Tongue (tissue), 3 donors: ENCODE results near the gene ARHGEF40. TPM values are rescaled to one million over a fixed set of nuclear protein-coding genes. Genes with fewer than 3 reads are reported as not detected.
A peak's percentile ranks its signal among the peaks of the same experiment; 100 is the strongest.

ENCODE experiments used
- DNase-seq: peaks from one replicate; pipeline ENCODE4 v3.0.0-alpha.2; 2015
- small RNA-seq: library from RNA; depleted of rRNA; stranded (forward); fragments of <200 nt; gene quantifications from one replicate; pipeline ENCODE3, GENCODE V24; 2014; ENCODE audit warnings: low replicate concordance
- total RNA-seq: library from RNA; depleted of rRNA; stranded (reverse); fragments of >200 nt; gene quantifications from one replicate; pipeline ENCODE4 v1.2.3, GENCODE V29; 2014

Gene ARHGEF40
- total RNA-seq, 1 donor from 2014 or later: 79.2 TPM

DNA sequence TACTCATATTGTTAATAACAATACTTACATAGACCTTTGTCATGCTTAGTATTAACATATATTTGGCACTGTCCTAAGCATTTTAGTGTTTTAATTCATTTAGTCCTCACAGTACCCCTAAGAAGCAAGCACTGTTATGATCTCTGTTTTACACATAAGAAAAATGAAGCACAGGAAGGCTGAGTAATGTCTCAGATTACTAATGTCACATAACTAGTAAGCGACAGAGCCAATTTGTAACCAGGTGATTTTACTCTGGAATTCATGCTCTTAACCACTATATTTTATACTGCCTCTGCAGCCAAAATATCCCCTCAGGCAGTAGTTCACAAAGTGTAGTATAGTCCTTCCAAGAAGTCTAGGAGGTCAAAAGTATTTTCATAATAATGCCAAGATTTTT lies 51.0 kb downstream of the ARHGEF40 start:
- DNase-seq: no peak

DNA sequence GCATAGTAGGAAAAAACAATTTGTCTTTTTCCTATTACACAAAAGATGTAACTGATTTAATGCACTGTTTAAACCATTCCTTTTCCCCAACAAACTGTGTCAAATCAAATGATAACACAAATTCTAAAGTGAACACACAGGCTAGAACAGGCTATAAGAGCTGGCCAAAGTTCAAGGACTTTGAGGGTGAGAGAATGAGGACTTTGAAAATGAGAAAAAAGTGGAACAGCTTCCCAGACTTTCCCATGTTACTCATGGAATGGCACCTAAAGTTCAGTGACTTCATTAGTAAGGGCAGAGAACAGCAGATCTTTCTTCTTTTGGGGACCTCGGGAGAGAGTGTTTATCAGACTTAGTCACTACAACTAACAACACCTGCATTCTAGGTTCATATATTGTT lies 53.3 kb downstream of the ARHGEF40 start:
- DNase-seq: no peak

- no peak for DNase-seq
These were observed 63.8 kb downstream of the ARHGEF40 start for GRCh38 chr14:21133901-21134300.

- DNase-seq: peak; percentile 2
These were observed 65.9 kb downstream of the ARHGEF40 start for GRCh38 chr14:21136024-21136423.

Small RNAs within 50 kb of the gene (small RNA-seq; reads per million reads assigned to genes)
- not detected for gene RNU6-252P

Other genes starting within 250 kb of the ARHGEF40 start
- gene RNASE3, start 178.9 kb upstream of the ARHGEF40 start, total RNA-seq: not detected
- gene RNASE2, start 114.8 kb upstream of the ARHGEF40 start, total RNA-seq: 0.82 TPM
- 57.3 TPM for gene METTL17, start 80.3 kb upstream of the ARHGEF40 start, total RNA-seq
- 5.6 TPM for gene SLC39A2, start 71.0 kb upstream of the ARHGEF40 start, total RNA-seq
- gene NDRG2, start 45.2 kb upstream of the ARHGEF40 start, total RNA-seq: 230 TPM
- gene TPPP2, start 40.1 kb upstream of the ARHGEF40 start, total RNA-seq: not detected
- gene RNASE13, start 35.5 kb upstream of the ARHGEF40 start, total RNA-seq: not detected
- 1.2 TPM for gene RNASE7, start 27.9 kb upstream of the ARHGEF40 start, total RNA-seq
- not detected for gene RNASE8, start 12.5 kb upstream of the ARHGEF40 start, total RNA-seq
- gene ZNF219, start 28.4 kb downstream of the ARHGEF40 start, total RNA-seq: 15.1 TPM
- not detected for gene TMEM253, start 30.8 kb downstream of the ARHGEF40 start, total RNA-seq
- gene OR5AU1, start 85.8 kb downstream of the ARHGEF40 start, total RNA-seq: not detected
- 509 TPM for gene HNRNPC, start 199.1 kb downstream of the ARHGEF40 start, total RNA-seq
- gene RPGRIP1, start 209.8 kb downstream of the ARHGEF40 start, total RNA-seq: 0.41 TPM